ENCODE results near the gene DENND2A.

DNA sequence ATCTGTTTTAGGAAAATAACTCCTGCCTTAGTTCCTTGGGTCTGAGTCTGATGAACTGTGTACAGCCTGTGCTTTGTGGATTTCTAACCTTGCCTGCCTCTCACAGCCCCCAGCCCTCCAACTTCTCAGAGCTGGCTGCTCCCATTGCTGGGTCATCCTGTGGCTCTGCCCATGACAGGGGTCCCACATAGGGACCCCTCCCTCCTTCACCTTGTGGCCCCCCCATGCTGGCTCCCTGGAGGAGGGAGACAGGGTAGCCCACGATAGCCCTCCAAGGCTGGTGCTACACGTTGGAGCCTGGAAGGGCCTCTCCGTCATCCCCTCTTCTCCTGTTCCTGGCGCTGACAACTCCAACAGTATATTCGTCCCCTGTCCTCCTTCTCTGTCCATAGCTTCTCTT, 2.8 kb upstream of the DENND2A start:
- TF ChIP-seq, protein P1, sequence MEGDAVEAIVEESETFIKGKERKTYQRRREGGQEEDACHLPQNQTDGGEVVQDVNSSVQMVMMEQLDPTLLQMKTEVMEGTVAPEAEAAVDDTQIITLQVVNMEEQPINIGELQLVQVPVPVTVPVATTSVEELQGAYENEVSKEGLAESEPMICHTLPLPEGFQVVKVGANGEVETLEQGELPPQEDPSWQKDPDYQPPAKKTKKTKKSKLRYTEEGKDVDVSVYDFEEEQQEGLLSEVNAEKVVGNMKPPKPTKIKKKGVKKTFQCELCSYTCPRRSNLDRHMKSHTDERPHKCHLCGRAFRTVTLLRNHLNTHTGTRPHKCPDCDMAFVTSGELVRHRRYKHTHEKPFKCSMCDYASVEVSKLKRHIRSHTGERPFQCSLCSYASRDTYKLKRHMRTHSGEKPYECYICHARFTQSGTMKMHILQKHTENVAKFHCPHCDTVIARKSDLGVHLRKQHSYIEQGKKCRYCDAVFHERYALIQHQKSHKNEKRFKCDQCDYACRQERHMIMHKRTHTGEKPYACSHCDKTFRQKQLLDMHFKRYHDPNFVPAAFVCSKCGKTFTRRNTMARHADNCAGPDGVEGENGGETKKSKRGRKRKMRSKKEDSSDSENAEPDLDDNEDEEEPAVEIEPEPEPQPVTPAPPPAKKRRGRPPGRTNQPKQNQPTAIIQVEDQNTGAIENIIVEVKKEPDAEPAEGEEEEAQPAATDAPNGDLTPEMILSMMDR (IDR thresholded peaks at IDR 0.05; ENCODE audit: poor library complexity) = no peak
- TF ChIP-seq EZH2phosphoT487 (IDR thresholded peaks at IDR 0.05; ENCODE audit: low read depth, severe bottlenecking, unreplicated experiment) = no peak

All from hepatocyte (in vitro differentiated cells).